Right lobe of liver (tissue), 4 donors: ENCODE results near the gene DCC.

Experiments used
- CTCF ChIP-seq, 4 donors: fragments of 200-600 bp in 3 of 4; fragments of 450-650 bp in 1 of 4; IDR thresholded peaks; one replicate each; pipeline versions ENCODE4 v1.5.1 to v1.8.0; 2016 to 2022; ENCODE audit warnings: antibody characterized with exemption in 4 of 4, mild to moderate bottlenecking in 2 of 4
- POLR2A ChIP-seq: fragments of 450-650 bp; IDR thresholded peaks from one replicate; pipeline ENCODE4 v1.6.1; 2017; ENCODE audit warnings: antibody characterized with exemption, mild to moderate bottlenecking
- donor health status: DM: no; HTN: no; CAD: no.
- donor health status: DM: no; HTN: no; CAD: no.
- donor health status: DM: no; HTN: yes; CAD: no.

- TF ChIP-seq CTCF (IDR thresholded peaks at IDR 0.05), result no peak
- TF ChIP-seq POLR2A, result no peak
Measured at GRCh38 chr18:52746986-52747385, 407.0 kb downstream of the DCC start.
